ENCODE measurements around the gene ZFX. TPM values are rescaled to one million over a fixed set of nuclear protein-coding genes. Genes with fewer than 3 reads are reported as not detected.

Gene ZFX
- total RNA-seq, 1 donor: 69.3 TPM

DNA sequence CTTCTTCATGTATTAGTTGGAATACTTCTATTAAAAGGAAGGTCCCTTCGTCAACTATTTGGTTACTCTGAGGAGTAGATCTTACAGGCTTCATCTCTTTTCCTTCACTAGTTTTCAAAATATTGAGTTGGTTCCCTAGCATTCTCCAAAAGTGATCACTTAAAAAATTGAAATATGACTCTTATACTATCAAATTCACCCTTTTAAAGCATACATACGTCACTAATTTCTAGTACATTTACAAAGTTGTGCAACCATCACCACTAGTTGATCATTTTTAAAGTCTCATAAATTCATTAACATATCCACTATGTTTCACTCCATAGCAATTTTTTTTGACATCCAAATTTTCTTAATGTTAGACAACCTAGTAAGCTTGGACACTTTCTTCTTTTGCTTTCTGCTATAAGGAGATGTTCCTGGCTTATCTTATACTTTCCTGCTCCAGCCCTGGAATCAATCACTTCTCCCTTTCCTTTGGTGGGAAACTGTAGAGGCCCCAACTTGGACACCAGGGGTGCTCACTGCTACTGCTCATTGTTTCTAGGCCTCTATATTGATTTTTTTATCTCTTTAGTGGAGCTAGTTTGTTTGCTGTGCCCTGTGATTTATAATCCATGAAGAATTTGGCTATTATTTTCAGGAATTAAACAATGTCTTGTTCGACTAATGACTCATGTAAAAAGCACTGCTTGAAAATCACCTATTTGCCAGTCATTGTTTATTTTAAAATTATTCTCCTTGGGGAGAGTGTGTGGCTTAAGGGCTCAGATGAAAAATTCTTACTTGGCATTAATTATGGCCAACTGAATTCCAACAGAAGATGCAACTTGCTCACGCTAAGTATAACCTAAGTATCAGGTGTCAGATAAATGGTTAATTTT lies 4.0 kb upstream of the ZFX start:
- DNase-seq (ENCODE audit: low read depth): peak; percentile 81
- peak; percentile 47 for TF ChIP-seq CTCF (IDR thresholded peaks at IDR 0.05; ENCODE audit: insufficient read depth, low read length)

DNA sequence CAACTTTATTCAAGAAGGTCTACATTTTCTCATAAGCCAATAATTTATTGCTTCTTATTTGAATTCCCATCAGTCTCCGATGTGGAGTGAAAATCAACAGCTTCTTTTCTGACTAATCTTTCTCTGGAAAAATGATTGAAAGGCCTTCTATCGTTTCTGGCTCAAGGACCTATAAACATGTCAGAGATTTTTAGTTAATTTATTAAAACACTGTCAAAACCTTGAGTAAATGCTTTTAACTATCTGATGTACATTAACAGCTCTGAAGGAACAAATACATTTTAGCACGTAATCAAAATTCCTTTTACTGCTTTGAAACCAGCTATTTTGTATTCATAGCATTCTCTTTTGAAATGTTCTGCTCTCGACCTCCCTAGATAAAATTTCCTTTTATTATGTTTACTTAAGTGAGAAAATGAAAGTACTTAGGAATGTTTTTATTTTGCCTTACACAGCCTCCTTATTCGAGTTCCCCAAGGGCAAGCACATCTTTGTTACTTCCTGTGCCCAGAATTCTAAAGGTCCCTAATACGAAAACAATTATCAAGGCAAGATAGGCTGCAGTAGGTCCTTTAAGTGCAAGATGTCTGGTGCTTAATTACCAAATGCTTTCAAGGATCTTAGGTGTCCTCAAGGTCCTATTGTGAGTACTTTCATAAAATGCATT lies 3.1 kb upstream of the ZFX start:
- no peak overlapping the region for H3K4me3 ChIP-seq (ENCODE audit: low read depth, low read length)
- TF ChIP-seq CTCF (IDR thresholded peaks at IDR 0.05; ENCODE audit: insufficient read depth, low read length): no peak
- DNase-seq (ENCODE audit: low read depth): no peak

More for the DNA sequence above, 4.0 kb upstream of the ZFX start:
- H3K4me3 ChIP-seq (ENCODE audit: low read depth, low read length): no peak overlapping the region

DNA sequence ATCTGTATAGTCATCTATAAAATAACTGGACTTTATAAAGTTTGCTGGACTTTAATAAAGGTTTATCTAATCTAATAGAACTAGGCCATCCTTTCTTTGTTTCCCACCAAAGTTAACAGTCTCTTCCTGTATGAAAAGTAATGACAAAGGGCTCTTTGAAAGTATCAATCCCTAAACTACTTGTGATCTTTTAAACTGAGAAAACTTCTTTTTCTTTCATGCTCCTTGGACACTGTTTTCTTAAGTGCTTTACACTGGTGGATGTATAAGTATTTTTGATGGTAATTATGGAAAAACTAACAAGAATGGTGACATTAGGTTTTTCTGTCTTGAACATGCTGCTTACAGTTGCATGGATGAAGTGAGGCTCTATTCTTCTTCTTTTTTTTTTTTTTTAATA lies 2.4 kb upstream of the ZFX start:
- no peak for TF ChIP-seq CTCF (IDR thresholded peaks at IDR 0.05; ENCODE audit: insufficient read depth, low read length)
- DNase-seq (ENCODE audit: low read depth): no peak
- H3K4me3 ChIP-seq (ENCODE audit: low read depth, low read length): no peak overlapping the region

GRCh38 chrX:24148121-24148520 lies 1.4 kb upstream of the ZFX start:
- H3K4me3 ChIP-seq (ENCODE audit: low read depth, low read length): no peak overlapping the region
- no peak for DNase-seq (ENCODE audit: low read depth)
- no peak for TF ChIP-seq CTCF (IDR thresholded peaks at IDR 0.05; ENCODE audit: insufficient read depth, low read length)

DNA sequence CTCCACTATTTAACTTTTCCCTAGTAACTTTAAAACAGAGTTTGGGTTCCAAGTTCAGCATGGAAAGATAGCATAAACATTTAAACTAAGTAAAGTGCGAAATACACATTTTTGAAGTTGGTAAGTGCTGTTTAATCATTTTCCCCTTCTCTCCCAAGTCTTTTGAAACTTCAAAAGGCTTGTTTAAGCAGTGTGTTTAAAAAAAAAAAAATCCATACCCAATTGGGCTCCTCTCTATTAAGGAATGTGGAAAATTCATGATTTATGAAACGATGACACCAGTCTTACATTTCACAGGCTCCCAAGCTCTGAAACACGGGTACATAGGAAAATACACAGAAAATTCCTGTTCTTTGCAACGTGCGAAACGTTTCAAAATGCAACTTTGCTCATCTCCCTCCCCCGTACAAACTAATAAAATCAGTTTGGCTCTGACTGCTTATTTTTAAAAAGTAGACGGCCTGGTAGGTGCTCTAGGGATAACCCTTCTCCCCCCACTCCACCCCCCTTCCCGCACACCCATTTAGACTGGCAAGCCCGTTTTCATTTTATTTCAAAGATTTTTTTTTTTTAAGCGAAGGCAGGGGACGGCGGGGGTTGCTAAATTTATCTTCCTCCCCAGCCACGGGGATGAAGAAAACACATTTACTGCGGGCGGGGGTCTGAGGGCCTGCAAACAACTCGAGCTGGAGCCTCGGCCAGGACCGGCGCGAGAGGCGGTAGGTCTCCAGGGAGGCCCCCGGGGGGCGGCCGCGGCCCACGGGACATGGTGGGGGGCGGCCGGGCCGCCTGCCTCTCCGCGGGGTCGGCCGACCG lies 786 bp upstream of the ZFX start:
- DNase-seq (ENCODE audit: low read depth): peak; percentile 77
- TF ChIP-seq CTCF (IDR thresholded peaks at IDR 0.05; ENCODE audit: insufficient read depth, low read length): no peak
- H3K4me3 ChIP-seq (ENCODE audit: low read depth, low read length): peak overlapping the region; percentile 95

DNA sequence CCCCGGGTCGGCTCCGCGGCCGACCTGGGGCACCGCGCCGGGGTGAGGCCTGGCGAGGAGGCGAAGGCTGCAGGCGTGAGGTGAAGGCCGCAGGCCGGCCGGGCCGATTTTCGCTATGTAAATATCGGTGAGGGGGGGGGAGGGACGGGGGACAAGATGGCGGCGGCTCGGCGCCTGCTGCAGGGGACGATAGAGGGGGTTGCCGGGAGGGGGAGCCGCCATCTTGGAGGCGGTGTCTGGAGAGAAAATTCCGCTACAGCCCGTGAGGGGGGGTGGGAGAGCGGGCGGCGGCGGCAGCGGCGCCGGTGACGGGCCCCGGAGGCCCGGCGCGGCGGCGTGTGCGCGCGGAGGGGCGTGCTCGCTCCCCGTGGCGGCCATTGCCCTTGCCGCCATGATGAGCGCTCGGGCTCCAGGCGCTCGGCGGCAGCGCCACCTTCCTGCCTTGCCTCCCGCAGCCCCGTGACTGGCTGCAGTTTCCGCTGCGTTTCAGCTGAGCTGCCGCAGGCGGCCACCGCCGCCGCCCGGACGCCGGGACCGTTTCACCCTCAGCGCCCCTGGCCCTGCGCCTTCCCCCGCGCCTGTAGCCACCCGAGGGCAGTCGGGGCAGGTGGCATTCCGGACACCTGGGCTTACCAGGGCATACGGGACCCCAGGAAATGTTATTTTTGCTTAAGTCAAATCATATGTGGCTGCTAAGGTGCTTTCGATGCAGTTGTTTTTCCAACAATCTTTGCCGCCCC lies 692 bp downstream of the ZFX start:
- TF ChIP-seq CTCF (IDR thresholded peaks at IDR 0.05; ENCODE audit: insufficient read depth, low read length): peak; percentile 33

More for the DNA sequence above, 692 bp downstream of the ZFX start:
- peak overlapping the region; percentile 95 for H3K4me3 ChIP-seq (ENCODE audit: low read depth, low read length)
- peak; percentile 92 for DNase-seq (ENCODE audit: low read depth)

All from fibroblast of the aortic adventitia (primary cell).